Retina (tissue), 1 donor: ENCODE results near the gene DLGAP1.

Experiments used
- DNase-seq: peaks from one replicate; pipeline ENCODE4 v3.0.0-alpha.2; 2016

Gene DLGAP1

GRCh38 chr18:3852321-3852720, 602.8 kb downstream of the DLGAP1 start:
- no peak for DNase-seq

- DNase-seq = no peak
Measured at GRCh38 chr18:3851159-3851558, 603.9 kb downstream of the DLGAP1 start.

- no peak for DNase-seq
Measured at GRCh38 chr18:3848316-3848715, 606.8 kb downstream of the DLGAP1 start.

GRCh38 chr18:3845161-3845560, 609.9 kb downstream of the DLGAP1 start:
- DNase-seq = no peak

- DNase-seq = no peak
Measured at GRCh38 chr18:3842844-3843243, 612.3 kb downstream of the DLGAP1 start.

- DNase-seq = no peak
Measured at GRCh38 chr18:3840766-3841165, 614.3 kb downstream of the DLGAP1 start.

GRCh38 chr18:3839581-3839981, 615.5 kb downstream of the DLGAP1 start:
- DNase-seq = peak; percentile 28

- DNase-seq = no peak
Measured at GRCh38 chr18:3836483-3837335, 618.4 kb downstream of the DLGAP1 start.

GRCh38 chr18:3832025-3832638, 623.0 kb downstream of the DLGAP1 start:
- DNase-seq = no peak

GRCh38 chr18:3830604-3831003, 624.5 kb downstream of the DLGAP1 start:
- no peak for DNase-seq

- DNase-seq = no peak
Measured at GRCh38 chr18:3827236-3827845, 627.8 kb downstream of the DLGAP1 start.

- DNase-seq = no peak
Measured at GRCh38 chr18:3826021-3826420, 629.1 kb downstream of the DLGAP1 start.

- no peak for DNase-seq
Measured at GRCh38 chr18:3824101-3824500, 631.0 kb downstream of the DLGAP1 start.

GRCh38 chr18:3823073-3823472, 632.0 kb downstream of the DLGAP1 start:
- no peak for DNase-seq

GRCh38 chr18:3821524-3821923, 633.6 kb downstream of the DLGAP1 start:
- no peak for DNase-seq

GRCh38 chr18:3819961-3820360, 635.1 kb downstream of the DLGAP1 start:
- DNase-seq = no peak

- no peak for DNase-seq
Measured at GRCh38 chr18:3816610-3817363, 638.3 kb downstream of the DLGAP1 start.

GRCh38 chr18:3815991-3816390, 639.1 kb downstream of the DLGAP1 start:
- no peak for DNase-seq

- no peak for DNase-seq
Measured at GRCh38 chr18:3814816-3815215, 640.3 kb downstream of the DLGAP1 start.

GRCh38 chr18:3810296-3810695, 644.8 kb downstream of the DLGAP1 start:
- no peak for DNase-seq

GRCh38 chr18:3808985-3809780, 645.9 kb downstream of the DLGAP1 start:
- no peak for DNase-seq

GRCh38 chr18:3806656-3807055, 648.5 kb downstream of the DLGAP1 start:
- no peak for DNase-seq
